ENCODE results near the gene TBPL2.

- TF ChIP-seq CTCF (IDR thresholded peaks at IDR 0.05 in 2 of 3, conservative IDR thresholded peaks at IDR 0.05 in 1 of 3; ENCODE audit: borderline replicate concordance in 1 of 3, insufficient read depth in 1 of 3, low read depth in 2 of 3, low read length in 2 of 3) (no peak), REST (IDR thresholded peaks at IDR 0.05; ENCODE audit: low read depth) (no peak)
These were observed 22.5 kb downstream of the TBPL2 start for GRCh38 chr14:55417955-55418354.
